ENCODE measurements around the gene TAF1C. TPM values are rescaled to one million over a fixed set of nuclear protein-coding genes. Genes with fewer than 3 reads are reported as not detected.

TAF1C gene
- total and polyA plus RNA-seq, 2 experiments from 2014 or later = 37.2 to 57.4 TPM

DNA sequence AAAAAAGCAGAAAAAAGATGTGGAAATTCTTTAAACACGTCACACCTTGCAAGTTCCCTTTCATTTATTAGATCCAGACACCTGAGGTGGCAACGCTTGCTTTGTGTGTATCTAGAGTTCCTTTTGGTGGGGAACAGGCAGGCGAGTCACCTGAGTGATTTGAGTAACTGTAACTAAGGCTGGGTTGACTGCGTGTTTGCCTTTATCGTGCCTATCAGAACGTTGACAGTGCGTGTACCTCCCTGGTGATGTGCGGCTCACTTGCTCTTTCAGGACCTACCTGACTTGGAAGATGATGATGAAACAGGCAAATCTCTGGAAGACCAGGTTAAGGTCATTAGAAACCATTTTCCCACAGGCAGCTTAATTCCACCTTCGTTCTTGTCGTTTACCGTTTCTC is 12.5 kb downstream of the TAF1C start:
- no peaks in the 10 kb centered on the region for H3F3A ChIP-seq (replicated peaks; ENCODE audit: low read depth)
- no peaks in the 10 kb centered on the region for H3K9me2 ChIP-seq (ENCODE audit: insufficient read depth)
- no peaks in the 10 kb centered on the region for H3K27me3 ChIP-seq (ENCODE audit: insufficient read depth)
- H3K4me3 Mint-ChIP-seq = no peak overlapping the region
- peaks cover 13% of the 10 kb centered on the region; the same call in 2 of the 3 replicates for H3K36me3 Mint-ChIP-seq (ENCODE audit: low read depth)
- peaks cover 12% of the 10 kb centered on the region for H3K27me3 Mint-ChIP-seq (ENCODE audit: insufficient read depth, low read depth, poor library complexity)
- H3K27ac ChIP-seq (ENCODE audit: low read depth) = no peak overlapping the region
- no peak overlapping the region for H3K27ac Mint-ChIP-seq
- no peaks in the 10 kb centered on the region for H3K79me2 ChIP-seq (replicated peaks; ENCODE audit: insufficient read depth)
- no peaks in the 10 kb centered on the region for H3K36me3 ChIP-seq (ENCODE audit: insufficient read depth)
- H2AFZ ChIP-seq = no peak overlapping the region
- TF ChIP-seq POLR2AphosphoS5 (IDR thresholded peaks at IDR 0.05; ENCODE audit: low read depth) = no peak
- no peak for TF ChIP-seq CTCF (conservative IDR thresholded peaks at IDR 0.05; ENCODE audit: low read depth in 2 of 2)
- no peak for TF ChIP-seq REST (IDR thresholded peaks at IDR 0.05; ENCODE audit: unreplicated experiment)
- TF ChIP-seq EZH2phosphoT487 (IDR thresholded peaks at IDR 0.05; ENCODE audit: unreplicated experiment) = no peak
- ATAC-seq = no peak
- no peak for DNase-seq (ENCODE audit: low spot score)
- no peak overlapping the region for H3K4me2 ChIP-seq
- H4K20me1 ChIP-seq (replicated peaks; ENCODE audit: insufficient read depth) = no peaks in the 10 kb centered on the region
- no peaks in the 10 kb centered on the region for H3K9me3 Mint-ChIP-seq
- no peaks in the 10 kb centered on the region for H3K4me1 Mint-ChIP-seq
- no peak overlapping the region for H3K4me3 ChIP-seq
- H3K4me1 ChIP-seq (ENCODE audit: insufficient read depth) = no peaks in the 10 kb centered on the region

DNA sequence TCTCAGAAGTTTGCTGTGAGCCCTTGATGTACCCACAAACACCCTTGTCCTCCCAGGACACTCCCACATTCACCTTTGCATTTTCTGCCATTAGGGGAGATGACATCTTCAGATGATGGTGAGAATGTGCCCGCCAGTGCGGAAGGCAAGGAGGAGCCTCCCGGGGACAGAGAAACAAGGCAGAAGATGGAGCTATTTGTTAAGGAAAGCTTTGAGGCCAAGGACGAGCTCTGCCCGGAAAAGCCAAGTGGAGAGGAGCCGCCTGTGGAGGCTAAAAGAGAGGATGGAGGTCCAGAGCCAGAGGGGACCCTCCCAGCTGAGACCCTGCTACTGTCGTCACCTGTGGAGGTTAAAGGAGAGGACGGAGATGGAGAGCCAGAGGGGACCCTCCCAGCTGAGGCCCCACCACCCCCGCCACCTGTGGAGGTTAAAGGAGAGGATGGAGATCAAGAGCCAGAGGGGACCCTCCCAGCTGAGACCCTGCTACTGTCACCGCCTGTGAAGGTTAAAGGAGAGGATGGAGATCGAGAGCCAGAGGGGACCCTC is 17.0 kb downstream of the TAF1C start:
- Histone ChIP-seq H3K4me1 (ENCODE audit: insufficient read depth) (peaks cover 8% of the 10 kb centered on the region), H3K9me2 (ENCODE audit: insufficient read depth) (no peaks in the 10 kb centered on the region), H3K27me3 (ENCODE audit: insufficient read depth) (no peaks in the 10 kb centered on the region), H3K79me2 (replicated peaks; ENCODE audit: insufficient read depth) (no peaks in the 10 kb centered on the region), H3K36me3 (ENCODE audit: insufficient read depth) (no peaks in the 10 kb centered on the region), H2AFZ (no peak overlapping the region), H3K4me3 (no peak overlapping the region), H3K4me2 (no peak overlapping the region), H3K27ac (ENCODE audit: low read depth) (no peak overlapping the region), H3F3A (replicated peaks; ENCODE audit: low read depth) (no peaks in the 10 kb centered on the region), H4K20me1 (replicated peaks; ENCODE audit: insufficient read depth) (no peaks in the 10 kb centered on the region)
- Mint-ChIP-seq H3K27me3 (ENCODE audit: insufficient read depth, low read depth, poor library complexity) (peaks cover 5% of the 10 kb centered on the region), H3K36me3 (ENCODE audit: low read depth) (no peaks in the 10 kb centered on the region; the same call in 2 of the 3 replicates), H3K27ac (no peak overlapping the region), H3K9me3 (0 out of 3 replicates have a peak, but pooled peaks cover 2% of the 10 kb centered on the region), H3K4me1 (peaks cover 2% of the 10 kb centered on the region; the same call in 1 of the 3 replicates), H3K4me3 (no peak overlapping the region)
- no peak for TF ChIP-seq ZNF462 (CRISPR knock-in tag; IDR thresholded peaks at IDR 0.05)
- TF ChIP-seq CTCF (conservative IDR thresholded peaks at IDR 0.05; ENCODE audit: low read depth in 2 of 2) = 0 out of 4 replicates have a peak, but pooled peaks of 1 of the 2 experiments have one; percentile 7
- no peak for ATAC-seq
- no peak for DNase-seq (ENCODE audit: low spot score)

Measured in GM23338 (cell line).